K562 (cell line): ENCODE measurements around the gene MUC3A. TPM values are rescaled to one million over a fixed set of nuclear protein-coding genes. Genes with fewer than 3 reads are reported as not detected.

Source experiments
- ATAC-seq: fragments of 200-7000 bp; cut with Tn5 transposase; 3 replicates; pipeline ENCODE4 v1.9.1; 2020; ENCODE audit warnings: moderate library complexity
- BruUV-seq: library from RNA; stranded (reverse); fragments of 400-500 nt; replicated peaks from 2 replicates; lab custom pipeline; 2021; lab: Mats Ljungman, UMichigan
- CTCF ChIA-PET: fragments of 300-600 bp; formaldehyde crosslinking; extraction: SDS; loops from one replicate; lab custom pipeline; 2021; ENCODE audit warnings: low intra/inter-chr PET ratio; lab: Yijun Ruan, JAX
- POLR2A ChIA-PET: fragments of 300-600, 350-650 bp; sonication (Branson Sonifier 250); formaldehyde crosslinking; extraction: SDS; loops from one replicate; lab custom pipeline; 2021; ENCODE audit warnings: antibody characterized with exemption, inconsistent platforms; lab: Yijun Ruan, JAX
- DNase-seq, 4 experiments: peaks; one replicate each; pipeline versions ENCODE4 v3.0.0 to v3.0.0-alpha.2; 2011 to 2018; ENCODE audit warnings: low spot score in 3 of 4, mixed read lengths in 3 of 4; ENCODE audit errors: extremely low read depth in 1 of 4
- FAIRE-seq: peaks from 2 replicates; lab custom pipeline; 2011; peaks lifted over from hg19 to GRCh38; lab: Jason Lieb, UNC
- H2AFZ ChIP-seq: 2 replicates; pipeline ENCODE4 v1.6.0; 2011; ENCODE audit warnings: low read depth, low read length, control low read depth, inconsistent platforms
- H3K27ac ChIP-seq: fragments of 200-600 bp; 3 replicates; pipeline ENCODE4 v1.8.0; 2011; ENCODE audit warnings: low read depth, mild to moderate bottlenecking, control low read depth, inconsistent platforms, low read length, moderate library complexity, mixed read lengths; ENCODE audit errors: extremely low read depth
- H3K27me3 ChIP-seq, 2 experiments: fragments of 300-600 bp in 1 of 2; 2 replicates in 1 of 2; 3 replicates in 1 of 2; pipeline versions ENCODE4 v1.6.0 to v1.8.0; 2011; ENCODE audit warnings: inconsistent platforms in 2 of 2, low read length in 2 of 2, mild to moderate bottlenecking in 1 of 2, mixed read lengths in 1 of 2, moderate library complexity in 1 of 2; ENCODE audit not compliant: control insufficient read depth in 2 of 2, insufficient read depth in 2 of 2
- H3K36me3 ChIP-seq: fragments of 300-600 bp; 3 replicates; pipeline ENCODE4 v1.8.0; 2011; ENCODE audit warnings: mild to moderate bottlenecking, low read length, inconsistent platforms; ENCODE audit not compliant: control insufficient read depth, insufficient read depth
- H3K4me1 ChIP-seq, 2 experiments: fragments of 200-600 bp in 1 of 2; replicated peaks in 1 of 2; 2 replicates in 1 of 2; 3 replicates in 1 of 2; pipeline versions ENCODE4 v1.5.1 to v1.8.0; 2011; ENCODE audit warnings: inconsistent platforms in 2 of 2, low read length in 2 of 2, mild to moderate bottlenecking in 1 of 2, mixed read lengths in 1 of 2, moderate library complexity in 1 of 2; ENCODE audit not compliant: control insufficient read depth in 2 of 2, insufficient read depth in 2 of 2
- H3K4me2 ChIP-seq: 2 replicates; pipeline ENCODE4 v1.6.1; 2011; ENCODE audit warnings: low read length, control low read depth, inconsistent platforms, mixed read lengths; ENCODE audit not compliant: insufficient read depth
- H3K4me3 ChIP-seq: fragments of 200-600 bp; sonication (generic), shearing (Covaris generic); 2 replicates; pipeline ENCODE4 v1.5.1; 2016; ENCODE audit warnings: control low read depth, inconsistent platforms
- H3K79me2 ChIP-seq: fragments of 200-600 bp; 3 replicates; pipeline ENCODE4 v1.8.0; 2011; ENCODE audit warnings: low read length, inconsistent platforms; ENCODE audit not compliant: control insufficient read depth, insufficient read depth
- H3K9ac ChIP-seq, 2 experiments: 2 replicates each; pipeline versions ENCODE4 v1.6.0 to v1.6.1; 2011; ENCODE audit warnings: low read depth in 2 of 2, low read length in 2 of 2, control low read depth in 1 of 2, inconsistent platforms in 1 of 2, mild to moderate bottlenecking in 1 of 2, mixed read lengths in 1 of 2; ENCODE audit not compliant: insufficient read depth in 1 of 2
- H3K9me1 ChIP-seq: one replicate; pipeline ENCODE4 v1.6.0; 2011; ENCODE audit warnings: inconsistent platforms, mild to moderate bottlenecking, low read length, moderate library complexity; ENCODE audit not compliant: control insufficient read depth, insufficient read depth
- H3K9me3 ChIP-seq: replicated peaks from 2 replicates; pipeline ENCODE4 v1.5.1; 2011; ENCODE audit warnings: low read depth, low read length, inconsistent platforms; ENCODE audit not compliant: control insufficient read depth, insufficient read depth
- H4K20me1 ChIP-seq: replicated peaks from 2 replicates; pipeline ENCODE4 v1.6.1; 2011; ENCODE audit warnings: low read length, inconsistent platforms, mixed read lengths; ENCODE audit not compliant: control insufficient read depth, insufficient read depth
- BMI1 ChIP-seq: fragments of 150-350 bp; IDR thresholded peaks from 2 replicates; pipeline ENCODE4 v1.6.1; 2014; ENCODE audit warnings: low read length
- CLOCK ChIP-seq: fragments of 250-450 bp; sonication (Bioruptor Pico); IDR thresholded peaks from 2 replicates; pipeline ENCODE4 v1.4.0; 2020; ENCODE audit warnings: mild to moderate bottlenecking, moderate library complexity, borderline replicate concordance
- DDX20 ChIP-seq: fragments of 450-650 bp; IDR thresholded peaks from 2 replicates; pipeline ENCODE4 v1.6.1; 2016; ENCODE audit warnings: missing genetic modification characterization, low read depth, mild to moderate bottlenecking, missing compliant biosample characterization, moderate library complexity
- NONO ChIP-seq, 2 experiments: fragments of 200-400 bp in 1 of 2; fragments of 450-650 bp in 1 of 2; formaldehyde crosslinking in 1 of 2; IDR thresholded peaks; 2 replicates each; pipeline ENCODE4 v1.6.1; 2017; ENCODE audit warnings: low read depth in 2 of 2, mild to moderate bottlenecking in 2 of 2, moderate library complexity in 2 of 2, low read length in 1 of 2
- PTRF ChIP-seq: fragments of 450-650 bp; IDR thresholded peaks from 2 replicates; pipeline ENCODE4 v1.6.1; 2016; ENCODE audit warnings: mild to moderate bottlenecking, missing genetic modification characterization, missing compliant biosample characterization
- TBL1XR1 ChIP-seq, 2 experiments: IDR thresholded peaks; 2 replicates each; pipeline ENCODE4 v1.6.1; 2012; ENCODE audit warnings: improper control_type of control experiment in 2 of 2, low read length in 2 of 2, mild to moderate bottlenecking in 1 of 2
- ZNF184 ChIP-seq: sonication (generic); formaldehyde crosslinking; IDR thresholded peaks from 2 replicates; pipeline ENCODE4 v1.5.0; 2020; ENCODE audit warnings: missing genetic modification reagents
- WGBS: fragments of 100-300 bp; shearing (Covaris generic); methylation state at CpG from one replicate; pipeline ENCODE4 v1.1.6; 2016; ENCODE audit warnings: low coverage, mixed read lengths; ENCODE audit not compliant: insufficient coverage; ENCODE audit errors: missing lambda C conversion rate; 5-methylcytosine and 5-hydroxymethylcytosine counted together
- in situ Hi-C: fragments of 300-500 bp; cut with MboI; formaldehyde crosslinking; loops from 4 replicates; pipeline ENCODE4 v1.15.0; 2018; ENCODE audit warnings: inconsistent platforms, mixed read lengths
- intact Hi-C: fragments of 100-400 bp; cut with micrococcal nuclease; formaldehyde crosslinking; loops from 2 replicates; pipeline ENCODE4 v1.14.2; 2022
- polyA plus RNA-seq, 8 experiments: library from polyadenylated mRNA; depleted of rRNA in 4 of 8; stranded (reverse) in 5 of 8; unstranded in 3 of 8; fragments of >200 nt; fragmentation: Nextera tagmentation in 2 of 8; fragmentation: Illumina TruSeq in 1 of 8; extraction: Ambion mirVana in 2 of 8; extraction: Trizol in 1 of 8; gene quantifications; 2 replicates each; pipeline versions ENCODE4 v1.2.1 to v1.2.3, GENCODE V29; 2011 to 2014; ENCODE audit warnings: inconsistent platforms in 1 of 8, missing spikeins in 1 of 8
- total RNA-seq, 7 experiments: library from RNA; depleted of rRNA in 6 of 7; stranded (reverse); fragments of >200 nt in 6 of 7; fragmentation: Illumina TruSeq in 2 of 7; extraction: Trizol in 2 of 7; gene quantifications; 2 replicates each; pipeline versions ENCODE4 v1.2.1 to v1.2.3, GENCODE V29; 2011 to 2021; ENCODE audit warnings: low replicate concordance in 1 of 7

Gene MUC3A
- total and polyA plus RNA-seq, 9 of the 15 experiments (the other 6 are each of a cell fraction or from before 2014, with no cell fraction given) = 0.06 to 2.2 (median 0.20) TPM; not detected in 1

DNA sequence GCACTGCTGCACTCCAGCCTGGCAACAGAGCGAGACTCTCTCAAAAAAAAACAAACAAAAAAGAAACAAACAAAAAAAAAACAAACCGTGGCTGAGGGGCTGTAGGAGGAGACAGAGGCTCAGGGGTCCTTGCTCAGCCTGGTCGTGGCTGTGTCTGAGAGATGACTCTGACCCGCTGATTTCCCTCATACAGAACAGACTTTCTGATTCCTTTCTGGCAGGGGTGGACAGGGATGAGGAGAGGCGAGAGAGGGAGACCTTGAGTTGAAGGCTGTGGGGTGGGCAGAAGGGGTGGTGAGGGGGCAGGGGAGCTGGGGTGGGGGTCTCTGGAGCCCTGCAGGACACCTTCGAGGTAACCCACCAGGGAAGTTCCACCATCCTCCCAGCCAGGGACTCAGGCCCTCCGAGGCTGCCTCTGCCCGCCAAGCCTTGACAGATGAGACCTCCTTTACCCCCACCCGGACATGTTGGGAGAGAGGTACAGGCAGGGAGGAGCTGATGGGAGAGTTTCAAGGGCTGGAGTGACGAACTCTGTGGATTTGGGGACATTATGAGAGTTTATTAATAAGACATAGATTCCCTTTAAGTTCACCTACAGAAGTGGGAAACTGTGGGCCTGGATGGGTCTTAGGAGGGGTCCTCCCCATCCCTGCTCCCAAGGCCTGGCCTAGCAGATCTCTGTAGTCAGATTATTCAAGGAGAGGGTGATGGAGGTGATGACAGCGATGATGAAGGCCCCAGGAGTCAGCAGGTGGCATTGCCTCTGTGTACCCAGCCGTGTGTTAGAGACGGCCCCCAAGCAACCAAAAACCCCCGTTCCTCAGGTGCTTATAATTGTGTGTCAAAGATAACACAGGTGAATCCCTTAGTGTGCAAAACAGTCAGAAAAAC is 22.0 kb downstream of the MUC3A start:
- no peak overlapping the region for H3K27ac ChIP-seq
- DNase-seq (no peak), FAIRE-seq (no peak), ATAC-seq (no peak)
- no peak overlapping the region for H3K4me2 ChIP-seq
- peaks cover 14% of the 10 kb centered on the region for H4K20me1 ChIP-seq
- no peak overlapping the region for H3K4me3 ChIP-seq
- H3K9me1 ChIP-seq = peaks cover 3% of the 10 kb centered on the region
- peaks cover 5 to 8% of the 10 kb centered on the region in 2 experiments; a peak in 4 of 5 replicates for H3K4me1 ChIP-seq
- no peak overlapping the region for H3K9ac ChIP-seq
- no peak overlapping the region for H2AFZ ChIP-seq
- H3K9me3 ChIP-seq = no peaks in the 10 kb centered on the region
- TF ChIP-seq TBL1XR1 (IDR thresholded peaks at IDR 0.05; ENCODE audit: low read length in 2 of 2) (no peak), PTRF (no peak), ZNF184 (CRISPR knock-in tag) (no peak), BMI1 (no peak), DDX20 (tag) (no peak), CLOCK (CRISPR knock-in tag) (no peak), NONO (IDR thresholded peaks at IDR 0.05; ENCODE audit: low read depth in 2 of 2, low read length in 1 of 2) (no peak)
- H3K79me2 ChIP-seq = no peaks in the 10 kb centered on the region
- no peaks in the 10 kb centered on the region for H3K36me3 ChIP-seq
- POLR2A ChIA-PET = interaction anchor here (0.6 kb wide), 1 partner anchor 119 kb away, joined by 3 read pairs; the partner anchor contains the start of gene SLC12A9
- intact Hi-C loops = no loop called here
- peaks cover 28 to 53% of the 10 kb centered on the region in 2 experiments for H3K27me3 ChIP-seq
- no TSS peak for BruUV-seq
- WGBS = under 1% methylated on average over 14 of the region's 14 CpGs
- in situ Hi-C loops = no loop called here
- CTCF ChIA-PET = no interaction called here
